ENCODE measurements around the gene MAP3K3.
A peak's percentile ranks its signal among the peaks of the same experiment; 100 is the strongest.

Gene MAP3K3

GRCh38 chr17:63647936-63648335 is 25.7 kb downstream of the MAP3K3 start:
- H3K27me3 ChIP-seq (ENCODE audit: insufficient read depth, low read length, poor library complexity): no peaks in the 10 kb centered on the region
- no peak overlapping the region for H3K4ac ChIP-seq (ENCODE audit: low read depth, low read length)
- H3K4me2 ChIP-seq (ENCODE audit: low read length): no peak overlapping the region
- no peak overlapping the region for H4K8ac ChIP-seq (ENCODE audit: low read depth, low read length)
- peaks cover 7% of the 10 kb centered on the region for H3K4me1 ChIP-seq (ENCODE audit: control insufficient read depth, low read depth, low read length)
- H3K36me3 ChIP-seq (ENCODE audit: control insufficient read depth, insufficient read depth, low read length): no peaks in the 10 kb centered on the region
- no peaks in the 10 kb centered on the region for H3K79me1 ChIP-seq (ENCODE audit: low read length)
- no peak overlapping the region for H3K56ac ChIP-seq (ENCODE audit: low read length)
- no peaks in the 10 kb centered on the region for H3K79me2 ChIP-seq (ENCODE audit: control insufficient read depth, insufficient read depth, low read length)
- no peak overlapping the region for H2BK5ac ChIP-seq (ENCODE audit: low read length)
- H2BK120ac ChIP-seq (ENCODE audit: low read depth, low read length): no peak overlapping the region
- H4K5ac ChIP-seq (ENCODE audit: low read length): no peak overlapping the region
- no peak overlapping the region for H3K4me3 ChIP-seq (ENCODE audit: low read length)
- H3K18ac ChIP-seq (ENCODE audit: low read length): peak overlapping the region; percentile 32
- no peak overlapping the region for H2AK5ac ChIP-seq (ENCODE audit: low read length)
- H3K9ac ChIP-seq (ENCODE audit: low read length): no peak overlapping the region
- no peak overlapping the region for H3K27ac ChIP-seq (ENCODE audit: low read depth, low read length)
- peak; percentile 50 for DNase-seq
- no peak overlapping the region for H2BK15ac ChIP-seq (replicated peaks; ENCODE audit: low read depth)
- no peak overlapping the region for H3K23ac ChIP-seq (ENCODE audit: low read length)

DNA sequence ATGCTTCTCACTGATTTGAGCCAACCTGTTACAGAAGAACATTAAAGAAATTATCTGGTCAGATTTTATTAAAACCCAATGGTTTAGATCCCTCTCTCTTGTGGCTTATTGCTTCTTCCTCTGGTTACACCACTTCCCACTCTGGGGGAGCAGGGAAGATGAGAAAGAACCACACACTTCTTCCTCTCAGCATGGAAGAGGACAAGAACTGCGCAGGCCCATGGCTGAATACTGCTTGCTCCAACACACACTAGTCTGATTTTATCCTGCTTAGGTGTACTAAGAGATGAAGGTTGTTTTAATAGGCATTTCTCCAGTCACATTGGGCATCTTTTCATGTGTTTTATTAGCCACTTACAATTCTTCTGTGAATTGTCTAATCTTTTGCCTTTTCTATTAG is 27.6 kb downstream of the MAP3K3 start:
- no peak overlapping the region for H3K18ac ChIP-seq (ENCODE audit: low read length)
- H3K4me3 ChIP-seq (ENCODE audit: low read length): no peak overlapping the region
- no peak overlapping the region for H2BK15ac ChIP-seq (replicated peaks; ENCODE audit: low read depth)
- no peak for DNase-seq
- no peaks in the 10 kb centered on the region for H3K36me3 ChIP-seq (ENCODE audit: control insufficient read depth, insufficient read depth, low read length)
- H4K5ac ChIP-seq (ENCODE audit: low read length): no peak overlapping the region
- no peak overlapping the region for H3K4ac ChIP-seq (ENCODE audit: low read depth, low read length)
- H2BK120ac ChIP-seq (ENCODE audit: low read depth, low read length): no peak overlapping the region
- H3K79me2 ChIP-seq (ENCODE audit: control insufficient read depth, insufficient read depth, low read length): no peaks in the 10 kb centered on the region
- no peak overlapping the region for H2BK5ac ChIP-seq (ENCODE audit: low read length)
- H3K9ac ChIP-seq (ENCODE audit: low read length): no peak overlapping the region
- WGBS (ENCODE audit: extremely low coverage, insufficient coverage, low lambda C conversion rate): no CpG with 5 or more reads among the region's 1 CpG
- H2AK5ac ChIP-seq (ENCODE audit: low read length): no peak overlapping the region
- no peaks in the 10 kb centered on the region for H3K27me3 ChIP-seq (ENCODE audit: insufficient read depth, low read length, poor library complexity)
- no peak overlapping the region for H3K27ac ChIP-seq (ENCODE audit: low read depth, low read length)
- peaks cover 7% of the 10 kb centered on the region for H3K4me1 ChIP-seq (ENCODE audit: control insufficient read depth, low read depth, low read length)
- no peak overlapping the region for H3K23ac ChIP-seq (ENCODE audit: low read length)
- no peak overlapping the region for H4K8ac ChIP-seq (ENCODE audit: low read depth, low read length)
- no peak overlapping the region for H3K4me2 ChIP-seq (ENCODE audit: low read length)
- no peaks in the 10 kb centered on the region for H3K79me1 ChIP-seq (ENCODE audit: low read length)
- H3K56ac ChIP-seq (ENCODE audit: low read length): no peak overlapping the region

DNA sequence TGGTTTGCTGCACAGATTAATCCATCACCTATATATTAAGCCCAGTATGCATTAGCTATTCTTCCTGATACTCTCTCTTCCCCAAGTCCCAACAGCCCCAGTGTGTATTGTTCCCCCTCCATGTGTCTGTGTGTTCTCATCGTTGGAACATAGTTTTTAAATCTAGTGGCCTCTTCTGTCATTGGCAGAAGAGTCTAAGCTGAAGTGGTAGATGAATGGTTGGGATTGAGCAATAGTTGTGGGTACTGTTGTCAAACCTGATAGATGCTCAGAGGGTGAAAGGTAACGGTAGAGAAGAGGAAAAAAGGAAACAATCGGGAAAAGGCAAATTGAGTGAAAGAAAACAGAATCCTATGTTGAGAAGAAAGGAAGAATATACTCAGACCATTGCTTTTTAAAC is 29.9 kb downstream of the MAP3K3 start:
- H3K18ac ChIP-seq (ENCODE audit: low read length): no peak overlapping the region

GRCh38 chr17:63653050-63653449 is 30.8 kb downstream of the MAP3K3 start:
- Histone ChIP-seq H2AK5ac (ENCODE audit: low read length) (no peak overlapping the region), H3K79me1 (ENCODE audit: low read length) (no peaks in the 10 kb centered on the region), H3K4ac (ENCODE audit: low read depth, low read length) (no peak overlapping the region), H4K8ac (ENCODE audit: low read depth, low read length) (no peak overlapping the region), H2BK120ac (ENCODE audit: low read depth, low read length) (no peak overlapping the region), H4K5ac (ENCODE audit: low read length) (no peak overlapping the region), H3K4me1 (ENCODE audit: control insufficient read depth, low read depth, low read length) (no peaks in the 10 kb centered on the region), H3K27me3 (ENCODE audit: insufficient read depth, low read length, poor library complexity) (no peaks in the 10 kb centered on the region), H2BK5ac (ENCODE audit: low read length) (no peak overlapping the region), H3K9ac (ENCODE audit: low read length) (no peak overlapping the region), H3K4me3 (ENCODE audit: low read length) (no peak overlapping the region), H2BK15ac (replicated peaks; ENCODE audit: low read depth) (no peak overlapping the region), H3K36me3 (ENCODE audit: control insufficient read depth, insufficient read depth, low read length) (no peaks in the 10 kb centered on the region), H3K4me2 (ENCODE audit: low read length) (no peak overlapping the region), H3K79me2 (ENCODE audit: control insufficient read depth, insufficient read depth, low read length) (no peaks in the 10 kb centered on the region), H3K23ac (ENCODE audit: low read length) (no peak overlapping the region), H3K56ac (ENCODE audit: low read length) (no peak overlapping the region), H3K27ac (ENCODE audit: low read depth, low read length) (no peak overlapping the region), H3K18ac (ENCODE audit: low read length) (no peak overlapping the region)
- no peak for DNase-seq
- no CpG with 5 or more reads among the region's 2 CpGs for WGBS (ENCODE audit: extremely low coverage, insufficient coverage, low lambda C conversion rate)

More for the DNA sequence above, 29.9 kb downstream of the MAP3K3 start:
- peaks cover 5% of the 10 kb centered on the region for H3K4me1 ChIP-seq (ENCODE audit: control insufficient read depth, low read depth, low read length)
- H3K79me1 ChIP-seq (ENCODE audit: low read length): no peaks in the 10 kb centered on the region
- DNase-seq: no peak
- H2BK15ac ChIP-seq (replicated peaks; ENCODE audit: low read depth): no peak overlapping the region
- H4K8ac ChIP-seq (ENCODE audit: low read depth, low read length): no peak overlapping the region
- no peak overlapping the region for H3K27ac ChIP-seq (ENCODE audit: low read depth, low read length)
- H3K36me3 ChIP-seq (ENCODE audit: control insufficient read depth, insufficient read depth, low read length): no peaks in the 10 kb centered on the region
- H2AK5ac ChIP-seq (ENCODE audit: low read length): no peak overlapping the region
- H4K5ac ChIP-seq (ENCODE audit: low read length): no peak overlapping the region
- no CpG with 5 or more reads among the region's 3 CpGs for WGBS (ENCODE audit: extremely low coverage, insufficient coverage, low lambda C conversion rate)
- H3K27me3 ChIP-seq (ENCODE audit: insufficient read depth, low read length, poor library complexity): no peaks in the 10 kb centered on the region
- H3K23ac ChIP-seq (ENCODE audit: low read length): no peak overlapping the region
- no peak overlapping the region for H3K4me3 ChIP-seq (ENCODE audit: low read length)
- H3K56ac ChIP-seq (ENCODE audit: low read length): no peak overlapping the region
- H3K79me2 ChIP-seq (ENCODE audit: control insufficient read depth, insufficient read depth, low read length): no peaks in the 10 kb centered on the region
- H3K4ac ChIP-seq (ENCODE audit: low read depth, low read length): no peak overlapping the region
- no peak overlapping the region for H3K9ac ChIP-seq (ENCODE audit: low read length)
- no peak overlapping the region for H2BK120ac ChIP-seq (ENCODE audit: low read depth, low read length)
- H2BK5ac ChIP-seq (ENCODE audit: low read length): no peak overlapping the region
- H3K4me2 ChIP-seq (ENCODE audit: low read length): no peak overlapping the region

DNA sequence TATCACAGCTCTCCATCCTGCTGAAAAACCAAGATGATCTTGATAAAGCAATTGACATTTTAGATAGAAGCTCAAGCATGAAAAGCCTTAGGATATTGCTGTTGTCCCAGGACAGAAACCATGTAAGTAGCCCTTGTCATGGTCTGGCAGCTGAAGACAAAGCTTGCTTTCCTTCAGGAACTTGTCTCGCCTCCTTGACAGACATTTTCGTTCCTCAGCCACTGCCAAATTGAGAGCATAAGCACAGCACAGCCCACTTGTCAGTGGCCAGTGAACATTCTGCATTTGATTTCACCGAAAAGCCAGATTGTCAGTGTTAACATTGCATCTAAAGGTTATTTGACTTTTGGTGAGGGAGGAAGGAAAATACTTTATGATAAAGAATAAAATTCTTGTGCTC is 35.6 kb downstream of the MAP3K3 start:
- H3K79me1 ChIP-seq (ENCODE audit: low read length): no peaks in the 10 kb centered on the region
- no peak for DNase-seq
- H4K8ac ChIP-seq (ENCODE audit: low read depth, low read length): no peak overlapping the region
- no peak overlapping the region for H3K27ac ChIP-seq (ENCODE audit: low read depth, low read length)
- H3K27me3 ChIP-seq (ENCODE audit: insufficient read depth, low read length, poor library complexity): no peaks in the 10 kb centered on the region
- H3K36me3 ChIP-seq (ENCODE audit: control insufficient read depth, insufficient read depth, low read length): no peaks in the 10 kb centered on the region
- H3K79me2 ChIP-seq (ENCODE audit: control insufficient read depth, insufficient read depth, low read length): no peaks in the 10 kb centered on the region
- no peak overlapping the region for H2BK5ac ChIP-seq (ENCODE audit: low read length)
- no peak overlapping the region for H3K4me3 ChIP-seq (ENCODE audit: low read length)
- H3K23ac ChIP-seq (ENCODE audit: low read length): no peak overlapping the region
- no peak overlapping the region for H3K4ac ChIP-seq (ENCODE audit: low read depth, low read length)
- no peak overlapping the region for H3K4me2 ChIP-seq (ENCODE audit: low read length)
- H2BK120ac ChIP-seq (ENCODE audit: low read depth, low read length): no peak overlapping the region
- H4K5ac ChIP-seq (ENCODE audit: low read length): no peak overlapping the region
- no peak overlapping the region for H3K18ac ChIP-seq (ENCODE audit: low read length)
- no peaks in the 10 kb centered on the region for H3K4me1 ChIP-seq (ENCODE audit: control insufficient read depth, low read depth, low read length)
- WGBS (ENCODE audit: extremely low coverage, insufficient coverage, low lambda C conversion rate): no CpG with 5 or more reads among the region's 3 CpGs
- H3K9ac ChIP-seq (ENCODE audit: low read length): no peak overlapping the region
- no peak overlapping the region for H2AK5ac ChIP-seq (ENCODE audit: low read length)
- no peak overlapping the region for H2BK15ac ChIP-seq (replicated peaks; ENCODE audit: low read depth)
- H3K56ac ChIP-seq (ENCODE audit: low read length): no peak overlapping the region

- no peaks in the 10 kb centered on the region for H3K79me2 ChIP-seq (ENCODE audit: control insufficient read depth, insufficient read depth, low read length)
- DNase-seq: no peak
- no peak overlapping the region for H3K23ac ChIP-seq (ENCODE audit: low read length)
- no peak overlapping the region for H4K5ac ChIP-seq (ENCODE audit: low read length)
- H2AK5ac ChIP-seq (ENCODE audit: low read length): no peak overlapping the region
- H3K27me3 ChIP-seq (ENCODE audit: insufficient read depth, low read length, poor library complexity): no peaks in the 10 kb centered on the region
- H3K56ac ChIP-seq (ENCODE audit: low read length): no peak overlapping the region
- no peaks in the 10 kb centered on the region for H3K36me3 ChIP-seq (ENCODE audit: control insufficient read depth, insufficient read depth, low read length)
- H3K4me2 ChIP-seq (ENCODE audit: low read length): no peak overlapping the region
- H3K27ac ChIP-seq (ENCODE audit: low read depth, low read length): no peak overlapping the region
- no peaks in the 10 kb centered on the region for H3K4me1 ChIP-seq (ENCODE audit: control insufficient read depth, low read depth, low read length)
- H3K9ac ChIP-seq (ENCODE audit: low read length): no peak overlapping the region
- H3K79me1 ChIP-seq (ENCODE audit: low read length): no peaks in the 10 kb centered on the region
- H4K8ac ChIP-seq (ENCODE audit: low read depth, low read length): no peak overlapping the region
- no peak overlapping the region for H2BK120ac ChIP-seq (ENCODE audit: low read depth, low read length)
- H3K4ac ChIP-seq (ENCODE audit: low read depth, low read length): no peak overlapping the region
- H2BK15ac ChIP-seq (replicated peaks; ENCODE audit: low read depth): no peak overlapping the region
- H2BK5ac ChIP-seq (ENCODE audit: low read length): no peak overlapping the region
- no peak overlapping the region for H3K18ac ChIP-seq (ENCODE audit: low read length)
- WGBS (ENCODE audit: extremely low coverage, insufficient coverage, low lambda C conversion rate): no CpG with 5 or more reads among the region's 1 CpG
- no peak overlapping the region for H3K4me3 ChIP-seq (ENCODE audit: low read length)
Observed at GRCh38 chr17:63658366-63658765, 36.1 kb downstream of the MAP3K3 start.

All from mesendoderm (in vitro differentiated cells).